AG09319 (cell line): ENCODE data around the gene HEMK1.

Experiments used
- DNase-seq: peaks from one replicate; pipeline ENCODE4 v3.0.0-alpha.2; 2010; ENCODE audit warnings: low read depth; ENCODE audit errors: extremely low read depth
- CTCF ChIP-seq: IDR thresholded peaks from 2 replicates; pipeline ENCODE4 v1.5.1; 2011; ENCODE audit warnings: low read depth, mild to moderate bottlenecking, inconsistent platforms, low read length, moderate library complexity

The HEMK1 gene

DNA sequence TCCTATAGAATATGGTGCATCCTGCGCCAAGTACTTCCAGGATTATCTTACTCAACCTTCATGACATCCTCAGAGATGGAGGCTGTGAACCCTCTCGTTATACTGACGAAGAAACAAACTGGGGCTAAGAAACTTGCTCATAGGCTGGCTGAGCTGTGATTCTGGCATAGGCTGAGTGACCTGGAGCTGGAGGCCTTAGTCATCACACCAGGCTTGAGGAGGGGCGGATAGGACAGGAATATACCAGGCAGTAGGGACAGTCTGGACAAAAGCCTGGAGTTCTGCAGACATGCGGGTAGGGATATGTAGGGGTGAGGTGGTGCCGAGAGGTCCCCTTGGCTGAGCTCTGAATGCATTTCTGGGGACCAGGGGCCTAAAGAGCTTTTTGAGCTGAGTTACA, 18.1 kb downstream of the HEMK1 start:
- no peak for DNase-seq
- no peak for TF ChIP-seq CTCF

GRCh38 chr3:50587806-50588758, 18.8 kb downstream of the HEMK1 start:
- no peak for DNase-seq
- TF ChIP-seq CTCF = no peak

DNA sequence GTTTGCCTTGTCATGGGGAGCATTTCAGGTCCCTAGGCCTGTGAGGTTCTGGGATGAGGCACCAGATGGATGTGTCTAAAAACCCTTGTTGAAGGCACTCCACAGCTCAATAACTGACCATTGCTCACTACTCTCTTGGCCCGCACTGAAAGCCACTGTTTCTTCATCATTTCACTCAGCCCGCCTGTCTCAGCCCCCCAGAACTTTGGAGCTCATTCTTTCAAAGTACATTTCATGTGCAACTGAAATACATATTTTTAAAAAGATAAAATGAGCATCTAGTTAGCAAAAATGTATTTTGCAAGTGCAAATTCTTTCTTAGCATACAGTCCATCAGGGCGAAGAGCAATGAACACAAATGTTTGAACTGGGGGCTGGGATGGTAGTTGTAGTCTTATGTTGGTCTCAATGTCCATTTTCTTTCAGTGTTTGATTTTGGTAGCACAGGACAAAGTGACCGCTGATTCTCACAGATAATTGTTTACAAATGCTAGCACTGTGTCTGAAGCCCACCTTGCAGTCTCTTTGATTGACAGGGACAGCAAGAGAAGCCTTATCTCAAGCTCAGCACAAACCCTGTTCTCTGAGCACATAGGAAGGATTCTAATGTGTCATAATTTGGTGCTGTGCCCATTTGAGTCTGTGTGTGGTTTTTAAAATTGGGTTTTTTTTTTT, 19.6 kb downstream of the HEMK1 start:
- no peak for TF ChIP-seq CTCF

DNA sequence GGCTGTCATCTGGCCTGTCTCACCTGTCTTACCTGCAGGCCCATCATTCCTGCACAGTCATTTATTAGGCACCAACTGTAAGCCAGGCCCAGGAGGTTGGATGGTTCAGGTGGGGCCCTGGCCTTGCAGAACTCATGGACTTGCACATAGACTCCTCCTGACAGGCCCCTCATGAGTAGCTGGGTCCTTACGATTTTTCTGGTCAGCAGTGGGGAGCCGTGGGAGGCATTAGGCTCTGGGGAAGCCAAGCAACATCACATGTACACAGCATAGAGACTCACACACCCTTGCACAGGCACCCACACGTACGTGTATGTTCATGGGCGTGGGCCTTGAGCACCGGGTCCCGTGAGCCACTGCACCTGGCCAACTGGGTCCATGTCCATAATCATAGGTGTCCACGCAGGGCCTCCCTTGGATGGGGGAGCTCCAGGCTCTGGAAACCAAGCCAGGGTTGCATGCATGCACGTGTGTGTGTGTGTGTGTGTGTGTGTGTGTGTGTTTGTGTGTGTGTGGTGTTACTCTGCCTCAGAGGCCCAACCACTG, 21.9 kb downstream of the HEMK1 start:
- no peak for DNase-seq
- TF ChIP-seq CTCF = no peak

More for the DNA sequence above, 19.6 kb downstream of the HEMK1 start:
- DNase-seq = no peak

DNA sequence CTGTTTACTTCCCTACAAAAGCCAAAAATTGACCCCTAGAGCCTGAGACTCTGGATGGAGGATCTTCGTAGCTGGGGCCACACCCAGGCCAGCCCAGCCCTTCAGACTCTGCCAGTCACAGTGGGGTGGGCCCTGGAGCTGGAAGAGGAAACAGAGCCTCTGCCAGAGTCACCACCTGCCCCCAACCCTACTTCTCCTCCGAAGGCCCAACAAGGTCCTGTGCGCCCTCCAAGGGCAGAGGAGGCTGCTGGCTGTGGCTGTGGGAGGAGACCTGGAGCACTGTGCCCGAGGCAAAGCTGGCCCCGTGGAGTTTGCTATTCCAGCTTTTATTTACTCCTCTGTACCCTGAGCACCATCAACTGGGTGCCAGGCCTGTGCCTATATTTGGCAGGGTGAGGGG, 23.2 kb downstream of the HEMK1 start:
- no peak for DNase-seq
- TF ChIP-seq CTCF = no peak

DNA sequence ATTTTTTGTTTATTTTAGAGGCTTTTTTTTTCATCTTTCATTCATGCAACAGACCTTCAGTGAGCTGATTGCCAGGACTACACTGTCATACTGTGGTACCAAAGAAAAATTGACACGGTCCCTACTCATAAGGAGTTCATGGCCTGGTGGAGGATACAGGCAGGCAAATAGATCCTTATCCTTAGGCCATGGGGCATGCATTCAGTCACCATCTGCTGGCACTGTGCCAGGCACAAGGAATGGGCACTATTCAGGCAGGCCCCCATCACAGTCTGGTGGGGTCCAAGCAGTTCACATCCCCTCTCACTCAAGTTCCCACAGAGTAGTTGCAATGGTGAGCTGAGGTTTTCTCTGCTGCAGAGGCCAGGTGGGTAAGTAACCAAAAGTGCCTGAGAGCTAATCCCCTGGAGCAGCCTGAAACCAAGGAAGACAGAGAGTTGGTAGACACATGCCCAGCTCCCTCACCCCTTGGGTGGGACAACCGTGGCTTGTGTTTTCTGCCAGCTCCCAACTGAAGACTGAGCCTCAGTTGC, 25.0 kb downstream of the HEMK1 start:
- no peak for DNase-seq
- TF ChIP-seq CTCF = no peak
